LNCAP (cell line): ENCODE data around the gene TTLL4.

Experiments used
- TF ChIP-seq, protein P1 (sequence below): fragments of 450-650 bp; IDR thresholded peaks from 2 replicates; pipeline ENCODE4 v1.5.1; 2017; ENCODE audit warnings: mild to moderate bottlenecking

The TTLL4 gene, protein sequence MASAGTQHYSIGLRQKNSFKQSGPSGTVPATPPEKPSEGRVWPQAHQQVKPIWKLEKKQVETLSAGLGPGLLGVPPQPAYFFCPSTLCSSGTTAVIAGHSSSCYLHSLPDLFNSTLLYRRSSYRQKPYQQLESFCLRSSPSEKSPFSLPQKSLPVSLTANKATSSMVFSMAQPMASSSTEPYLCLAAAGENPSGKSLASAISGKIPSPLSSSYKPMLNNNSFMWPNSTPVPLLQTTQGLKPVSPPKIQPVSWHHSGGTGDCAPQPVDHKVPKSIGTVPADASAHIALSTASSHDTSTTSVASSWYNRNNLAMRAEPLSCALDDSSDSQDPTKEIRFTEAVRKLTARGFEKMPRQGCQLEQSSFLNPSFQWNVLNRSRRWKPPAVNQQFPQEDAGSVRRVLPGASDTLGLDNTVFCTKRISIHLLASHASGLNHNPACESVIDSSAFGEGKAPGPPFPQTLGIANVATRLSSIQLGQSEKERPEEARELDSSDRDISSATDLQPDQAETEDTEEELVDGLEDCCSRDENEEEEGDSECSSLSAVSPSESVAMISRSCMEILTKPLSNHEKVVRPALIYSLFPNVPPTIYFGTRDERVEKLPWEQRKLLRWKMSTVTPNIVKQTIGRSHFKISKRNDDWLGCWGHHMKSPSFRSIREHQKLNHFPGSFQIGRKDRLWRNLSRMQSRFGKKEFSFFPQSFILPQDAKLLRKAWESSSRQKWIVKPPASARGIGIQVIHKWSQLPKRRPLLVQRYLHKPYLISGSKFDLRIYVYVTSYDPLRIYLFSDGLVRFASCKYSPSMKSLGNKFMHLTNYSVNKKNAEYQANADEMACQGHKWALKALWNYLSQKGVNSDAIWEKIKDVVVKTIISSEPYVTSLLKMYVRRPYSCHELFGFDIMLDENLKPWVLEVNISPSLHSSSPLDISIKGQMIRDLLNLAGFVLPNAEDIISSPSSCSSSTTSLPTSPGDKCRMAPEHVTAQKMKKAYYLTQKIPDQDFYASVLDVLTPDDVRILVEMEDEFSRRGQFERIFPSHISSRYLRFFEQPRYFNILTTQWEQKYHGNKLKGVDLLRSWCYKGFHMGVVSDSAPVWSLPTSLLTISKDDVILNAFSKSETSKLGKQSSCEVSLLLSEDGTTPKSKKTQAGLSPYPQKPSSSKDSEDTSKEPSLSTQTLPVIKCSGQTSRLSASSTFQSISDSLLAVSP

DNA sequence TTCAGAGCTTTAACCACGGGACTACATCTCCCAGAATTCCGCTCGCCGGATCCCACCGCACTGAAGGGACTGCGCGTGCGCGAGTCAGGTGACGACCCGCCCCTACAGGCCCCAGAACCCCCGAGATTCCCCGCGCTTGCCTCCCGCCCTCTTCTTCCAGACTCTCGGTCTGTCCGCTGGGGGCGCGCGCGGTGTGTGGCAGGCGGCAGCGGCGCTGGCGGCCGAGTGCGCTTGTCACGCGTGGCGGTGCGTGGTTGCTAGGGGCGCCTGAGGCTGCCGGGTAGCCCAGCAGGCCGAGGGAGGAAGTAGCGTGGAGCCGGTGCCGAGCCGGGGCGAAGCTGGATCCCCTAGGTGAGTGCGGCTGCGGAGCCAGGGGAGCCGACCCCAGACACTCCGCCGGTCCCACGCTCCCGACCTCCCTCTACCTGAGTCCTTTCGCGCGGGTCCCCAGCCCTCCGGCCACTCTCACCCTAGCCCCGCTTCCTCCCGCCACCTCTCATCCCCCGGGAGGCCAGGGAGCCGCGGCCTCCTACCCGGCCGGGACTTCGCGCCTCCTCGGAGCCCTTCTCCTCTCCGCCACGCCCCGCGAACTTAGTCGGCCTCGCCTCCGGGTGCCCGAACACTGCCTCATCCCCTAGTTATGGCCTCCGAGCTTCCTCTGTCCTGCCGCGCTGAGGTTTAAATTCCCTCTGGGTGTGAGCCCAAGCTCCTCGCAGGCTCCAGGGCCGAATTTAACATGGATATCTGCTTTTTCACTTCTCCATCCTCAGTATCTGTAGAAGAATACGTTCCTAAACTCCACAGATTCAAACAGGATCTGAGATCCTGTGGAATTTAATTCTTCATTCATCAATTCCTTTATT lies at the start of gene TTLL4:
Gene TTLL4, plus strand, starts transcription at position 149 of the 863 bp plus-strand sequence. CDS start 26,842 bp downstream, outside the sequence.
- TF ChIP-seq, protein P1, sequence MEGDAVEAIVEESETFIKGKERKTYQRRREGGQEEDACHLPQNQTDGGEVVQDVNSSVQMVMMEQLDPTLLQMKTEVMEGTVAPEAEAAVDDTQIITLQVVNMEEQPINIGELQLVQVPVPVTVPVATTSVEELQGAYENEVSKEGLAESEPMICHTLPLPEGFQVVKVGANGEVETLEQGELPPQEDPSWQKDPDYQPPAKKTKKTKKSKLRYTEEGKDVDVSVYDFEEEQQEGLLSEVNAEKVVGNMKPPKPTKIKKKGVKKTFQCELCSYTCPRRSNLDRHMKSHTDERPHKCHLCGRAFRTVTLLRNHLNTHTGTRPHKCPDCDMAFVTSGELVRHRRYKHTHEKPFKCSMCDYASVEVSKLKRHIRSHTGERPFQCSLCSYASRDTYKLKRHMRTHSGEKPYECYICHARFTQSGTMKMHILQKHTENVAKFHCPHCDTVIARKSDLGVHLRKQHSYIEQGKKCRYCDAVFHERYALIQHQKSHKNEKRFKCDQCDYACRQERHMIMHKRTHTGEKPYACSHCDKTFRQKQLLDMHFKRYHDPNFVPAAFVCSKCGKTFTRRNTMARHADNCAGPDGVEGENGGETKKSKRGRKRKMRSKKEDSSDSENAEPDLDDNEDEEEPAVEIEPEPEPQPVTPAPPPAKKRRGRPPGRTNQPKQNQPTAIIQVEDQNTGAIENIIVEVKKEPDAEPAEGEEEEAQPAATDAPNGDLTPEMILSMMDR, result peak; percentile 81

DNA sequence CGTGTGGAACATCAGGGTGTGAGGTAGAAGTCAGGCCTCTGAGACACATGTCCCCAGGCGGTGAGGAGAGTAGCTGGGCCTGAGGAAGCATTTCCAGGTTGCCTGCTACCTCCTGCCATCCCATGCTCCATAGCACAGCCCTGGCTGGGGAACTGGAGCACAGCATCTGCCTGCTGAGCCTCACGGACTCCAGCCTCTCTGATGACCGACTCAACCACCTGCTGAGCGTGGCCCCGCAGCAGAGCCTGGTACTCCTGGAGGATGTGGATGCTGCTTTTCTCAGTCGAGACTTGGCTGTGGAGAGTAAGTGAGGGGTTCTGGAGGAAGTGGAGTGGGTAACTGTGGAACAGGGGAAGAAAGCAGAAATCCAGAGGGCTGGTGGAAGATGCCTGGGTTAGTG lies 48.3 kb upstream of the TTLL4 start:
- TF ChIP-seq, protein P1, result no peak

DNA sequence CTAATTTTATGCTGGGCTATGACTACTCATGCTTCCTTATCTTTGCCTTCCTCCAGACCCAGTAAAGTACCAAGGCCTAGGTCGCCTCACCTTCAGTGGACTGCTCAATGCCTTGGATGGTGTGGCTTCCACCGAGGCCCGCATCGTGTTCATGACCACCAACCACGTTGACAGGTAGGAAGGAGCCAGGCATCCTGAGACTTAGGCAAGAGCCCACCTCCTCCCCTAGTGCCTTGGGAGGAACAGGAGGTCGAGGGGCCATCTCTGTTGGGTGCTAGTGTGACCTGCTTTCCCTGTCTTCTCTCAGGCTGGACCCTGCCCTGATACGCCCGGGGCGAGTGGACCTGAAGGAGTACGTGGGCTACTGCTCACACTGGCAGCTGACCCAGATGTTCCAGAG lies 47.8 kb upstream of the TTLL4 start:
- TF ChIP-seq, protein P1, result no peak

DNA sequence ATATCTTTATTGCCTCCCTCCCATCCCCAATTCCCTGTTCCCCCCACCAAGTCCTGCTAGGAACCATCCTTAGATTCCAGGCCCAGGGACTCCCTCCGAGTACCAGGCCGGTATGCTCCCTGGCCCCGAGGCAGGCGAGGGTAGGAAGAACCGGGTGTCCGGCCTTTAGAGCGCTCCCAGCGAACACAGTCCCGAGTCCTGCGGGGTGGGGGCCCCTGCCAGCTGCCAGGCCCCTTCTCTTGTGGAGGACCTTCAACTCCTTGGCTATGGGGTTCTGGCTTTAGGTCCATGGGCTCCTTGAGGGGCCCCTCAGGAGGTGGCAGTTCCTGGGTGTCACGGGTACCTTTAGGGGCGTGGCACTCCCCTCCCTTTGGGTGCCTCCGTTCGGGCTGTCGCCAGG lies 46.7 kb upstream of the TTLL4 start:
- TF ChIP-seq, protein P1, result no peak

DNA sequence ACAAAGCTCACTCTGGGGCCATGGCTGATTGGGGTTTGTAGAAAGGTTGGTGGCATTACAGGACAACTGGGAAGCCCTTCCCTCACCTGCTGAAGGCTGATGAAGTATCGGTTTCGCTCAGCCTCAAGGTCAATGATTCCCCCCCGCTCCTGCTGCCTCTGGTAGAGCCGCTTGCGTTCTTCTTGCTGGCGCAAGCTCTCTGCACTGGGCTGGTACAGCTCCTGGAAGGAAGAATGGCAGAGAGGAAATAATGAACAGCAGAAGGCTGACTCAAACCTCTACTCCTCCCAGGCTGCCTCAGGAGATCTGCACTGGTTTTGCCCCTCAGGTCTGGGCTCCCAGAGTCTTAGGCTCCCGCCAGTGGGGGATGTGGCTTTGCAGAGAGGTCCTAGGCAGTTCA lies 46.0 kb upstream of the TTLL4 start:
- TF ChIP-seq, protein P1, result no peak

DNA sequence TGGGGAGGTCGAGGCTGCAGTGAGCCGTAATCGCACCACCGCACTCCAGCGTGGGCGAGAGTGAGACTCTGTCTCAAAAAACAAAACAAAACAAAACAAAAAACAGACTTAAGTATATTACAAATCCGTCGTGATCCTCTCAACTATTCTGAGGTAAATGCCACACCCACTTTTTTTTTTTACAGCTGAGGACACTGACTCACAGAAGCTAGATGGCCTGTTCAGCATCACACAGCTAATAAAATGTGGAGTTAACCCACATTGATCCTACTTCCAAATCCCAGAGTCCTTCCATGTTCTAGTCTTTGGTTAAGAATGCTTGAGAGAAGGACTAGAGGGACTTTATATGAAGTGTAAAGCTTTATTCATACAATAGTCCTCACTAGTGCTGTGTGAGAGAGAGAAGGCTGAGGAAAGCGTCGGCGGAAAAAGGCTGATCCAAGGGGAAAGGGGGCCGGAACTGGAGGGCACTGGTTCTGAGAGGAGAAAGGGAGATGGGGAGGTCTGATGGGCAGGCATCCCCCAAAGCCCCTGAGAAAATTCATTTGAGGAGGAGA lies 39.5 kb upstream of the TTLL4 start:
- TF ChIP-seq, protein P1, result no peak
